H1 (cell line): ENCODE data around the gene ERO1B. TPM values are rescaled to one million over a fixed set of nuclear protein-coding genes. Genes with fewer than 3 reads are reported as not detected.

Experiments
- CTCF ChIA-PET: fragments of 300-600 bp; sonication (Branson Sonifier 250); formaldehyde crosslinking; loops from one replicate; lab custom pipeline; 2021; ENCODE audit not compliant: partially characterized antibody; lab: Charles Lee
- POLR2A ChIA-PET: fragments of 300-600 bp; sonication (Branson Sonifier 250); formaldehyde crosslinking; loops from one replicate; lab custom pipeline; 2021; ENCODE audit warnings: inconsistent platforms; ENCODE audit not compliant: partially characterized antibody; lab: Charles Lee
- DNase-seq, 2 experiments: peaks; one replicate each; pipeline versions ENCODE4 v3.0.0 to v3.0.0-alpha.2; 2010 to 2022; ENCODE audit warnings: low spot score in 2 of 2, low read depth in 1 of 2, mixed read lengths in 1 of 2
- FAIRE-seq: peaks from 2 replicates; lab custom pipeline; 2011; peaks lifted over from hg19 to GRCh38; lab: Jason Lieb, UNC
- H2AFZ ChIP-seq: 2 replicates; pipeline ENCODE4 v1.8.1; 2012; ENCODE audit warnings: low read length, inconsistent platforms
- H2AK5ac ChIP-seq: 2 replicates; pipeline ENCODE4 v1.6.1; 2013; ENCODE audit warnings: low read depth, low read length
- H2BK120ac ChIP-seq: replicated peaks from 2 replicates; pipeline ENCODE3; 2013; ENCODE audit warnings: low read depth, low read length, inconsistent platforms
- H2BK12ac ChIP-seq: 2 replicates; pipeline ENCODE4 v1.6.1; 2013; ENCODE audit warnings: low read depth, low read length
- H2BK15ac ChIP-seq: 2 replicates; pipeline ENCODE4 v1.6.1; 2013; ENCODE audit warnings: low read length
- H2BK20ac ChIP-seq: 2 replicates; pipeline ENCODE4 v1.6.1; 2013; ENCODE audit warnings: low read length
- H2BK5ac ChIP-seq: 2 replicates; pipeline ENCODE4 v1.6.1; 2013; ENCODE audit warnings: low read depth, low read length
- H3K14ac ChIP-seq: 2 replicates; pipeline ENCODE4 v1.6.1; 2013; ENCODE audit warnings: inconsistent platforms; ENCODE audit not compliant: insufficient read length
- H3K18ac ChIP-seq: 2 replicates; pipeline ENCODE4 v1.6.1; 2013; ENCODE audit warnings: low read length; ENCODE audit errors: extremely low read depth
- H3K23ac ChIP-seq: 2 replicates; pipeline ENCODE4 v1.6.1; 2013; ENCODE audit warnings: inconsistent platforms; ENCODE audit not compliant: insufficient read length
- H3K23me2 ChIP-seq: 2 replicates; pipeline ENCODE4 v1.6.1; 2013; ENCODE audit warnings: low read depth, low read length
- H3K27ac ChIP-seq: 2 replicates; pipeline ENCODE4 v1.6.1; 2011; ENCODE audit warnings: low read depth, low read length, inconsistent platforms
- H3K27me3 ChIP-seq, 4 experiments: replicated peaks in 1 of 4; 1 replicate in 1 of 4; 2 replicates in 3 of 4; pipeline versions ENCODE4 v1.6.1 to v1.8.1; 2011 to 2013; ENCODE audit warnings: low read length in 3 of 4, mild to moderate bottlenecking in 3 of 4, inconsistent platforms in 2 of 4, mixed read lengths in 2 of 4, moderate library complexity in 1 of 4; ENCODE audit not compliant: control insufficient read depth in 3 of 4, insufficient read depth in 3 of 4; ENCODE audit errors: extremely low read depth in 1 of 4
- H3K36me3 ChIP-seq, 4 experiments: 2 replicates each; pipeline versions ENCODE4 v1.6.1 to v1.8.1; 2011 to 2013; ENCODE audit warnings: mild to moderate bottlenecking in 4 of 4, low read length in 3 of 4, moderate library complexity in 2 of 4, control low read depth in 1 of 4, inconsistent platforms in 1 of 4; ENCODE audit not compliant: insufficient read depth in 4 of 4, control insufficient read depth in 2 of 4
- H3K4ac ChIP-seq: replicated peaks from 2 replicates; pipeline ENCODE3; 2013; ENCODE audit warnings: low read length, low read depth, mixed read lengths, inconsistent platforms; ENCODE audit not compliant: insufficient read length
- H3K4me1 ChIP-seq, 4 experiments: replicated peaks in 1 of 4; 1 replicate in 1 of 4; 2 replicates in 3 of 4; pipeline versions ENCODE4 v1.6.1 to v1.8.1; 2011 to 2013; ENCODE audit warnings: low read length in 3 of 4, inconsistent platforms in 2 of 4, mixed read lengths in 1 of 4; ENCODE audit not compliant: insufficient read depth in 4 of 4, control insufficient read depth in 3 of 4
- H3K4me2 ChIP-seq, 2 experiments: 2 replicates each; pipeline versions ENCODE4 v1.6.1 to v1.8.1; 2011 to 2013; ENCODE audit warnings: low read depth in 2 of 2, low read length in 2 of 2, control low read depth in 1 of 2, inconsistent platforms in 1 of 2, mild to moderate bottlenecking in 1 of 2; ENCODE audit not compliant: insufficient read depth in 1 of 2
- H3K4me3 ChIP-seq, 4 experiments: fragments of 200-600, 300-600 bp in 1 of 4; sonication (generic), shearing (Covaris generic), sonication (Bioruptor Twin) in 1 of 4; 2 replicates each; pipeline versions ENCODE4 v1.5.1 to v1.8.1; 2011 to 2016; ENCODE audit warnings: low read length in 4 of 4, low read depth in 3 of 4, control low read depth in 2 of 4, inconsistent platforms in 2 of 4, mild to moderate bottlenecking in 2 of 4, mixed read lengths in 1 of 4, moderate library complexity in 1 of 4; ENCODE audit not compliant: insufficient read depth in 2 of 4; ENCODE audit errors: extremely low read depth in 1 of 4
- H3K56ac ChIP-seq: replicated peaks from 2 replicates; pipeline ENCODE3; 2013; ENCODE audit warnings: low read depth, mild to moderate bottlenecking, mixed read lengths, low read length, inconsistent platforms; ENCODE audit not compliant: insufficient read length
- H3K79me1 ChIP-seq: 2 replicates; pipeline ENCODE4 v1.6.1; 2013; ENCODE audit warnings: low read depth, low read length, control low read depth
- H3K79me2 ChIP-seq, 2 experiments: 2 replicates each; pipeline versions ENCODE4 v1.6.1 to v1.8.1; 2012 to 2013; ENCODE audit warnings: low read length in 2 of 2, mild to moderate bottlenecking in 2 of 2, inconsistent platforms in 1 of 2; ENCODE audit not compliant: insufficient read depth in 2 of 2, control insufficient read depth in 1 of 2
- H3K9ac ChIP-seq, 4 experiments: replicated peaks in 1 of 4; 1 replicate in 1 of 4; 2 replicates in 3 of 4; pipeline versions ENCODE4 v1.6.1 to v1.8.1; 2011 to 2013; ENCODE audit warnings: low read depth in 3 of 4, low read length in 3 of 4, control low read depth in 2 of 4, mild to moderate bottlenecking in 2 of 4, moderate library complexity in 2 of 4, inconsistent platforms in 1 of 4; ENCODE audit errors: extremely low read depth in 1 of 4
- H3K9me3 ChIP-seq, 2 experiments: 2 replicates each; pipeline versions ENCODE4 v1.6.1 to v1.8.1; 2012 to 2013; ENCODE audit warnings: mild to moderate bottlenecking in 2 of 2, moderate library complexity in 2 of 2, control low read depth in 1 of 2, inconsistent platforms in 1 of 2, low read depth in 1 of 2, low read length in 1 of 2, mixed read lengths in 1 of 2; ENCODE audit not compliant: insufficient read depth in 2 of 2
- H4K20me1 ChIP-seq, 2 experiments: replicated peaks in 1 of 2; 2 replicates each; pipeline versions ENCODE3 to v1.8.1; 2011 to 2013; ENCODE audit warnings: inconsistent platforms in 2 of 2, low read length in 2 of 2, mild to moderate bottlenecking in 1 of 2; ENCODE audit not compliant: insufficient read depth in 2 of 2, control insufficient read depth in 1 of 2
- H4K5ac ChIP-seq: 2 replicates; pipeline ENCODE4 v1.6.1; 2013; ENCODE audit warnings: low read length, low read depth, mixed read lengths, inconsistent platforms; ENCODE audit not compliant: insufficient read length
- H4K8ac ChIP-seq: 2 replicates; pipeline ENCODE4 v1.8.0; 2013; ENCODE audit warnings: mild to moderate bottlenecking, moderate library complexity, low read length, inconsistent platforms; ENCODE audit not compliant: insufficient read depth; ENCODE audit errors: extremely low read depth
- H4K91ac ChIP-seq: replicated peaks from 2 replicates; pipeline ENCODE3; 2013; ENCODE audit warnings: low read length, mixed read lengths, inconsistent platforms; ENCODE audit not compliant: insufficient read length
- ASH2L ChIP-seq: fragments of 200-600, 300-600 bp; sonication (generic); IDR thresholded peaks from one replicate; pipeline ENCODE4 v1.7.1; 2017; ENCODE audit warnings: low read length
- ATF3 ChIP-seq: IDR thresholded peaks from 2 replicates; pipeline ENCODE4 v1.6.1; 2011; ENCODE audit warnings: low read depth, mild to moderate bottlenecking, low read length; ENCODE audit not compliant: insufficient read depth
- POLR2A ChIP-seq, 2 experiments: IDR thresholded peaks; 1 replicate in 1 of 2; 2 replicates in 1 of 2; pipeline ENCODE4 v1.6.1; 2011; ENCODE audit warnings: low read depth in 2 of 2, low read length in 2 of 2, mild to moderate bottlenecking in 2 of 2; ENCODE audit errors: control extremely low read depth in 1 of 2
- RFX5 ChIP-seq: IDR thresholded peaks from 2 replicates; pipeline ENCODE4 v1.6.1; 2011; ENCODE audit warnings: low read depth, low read length, improper control_type of control experiment, borderline replicate concordance
- SIN3A ChIP-seq, 2 experiments: IDR thresholded peaks in 1 of 2; conservative IDR thresholded peaks in 1 of 2; 2 replicates each; pipeline ENCODE4 v1.6.1; 2011 to 2012; ENCODE audit warnings: low read length in 2 of 2, improper control_type of control experiment in 1 of 2, low read depth in 1 of 2, mild to moderate bottlenecking in 1 of 2
- polyA plus RNA-seq, 7 experiments: library from polyadenylated mRNA; depleted of rRNA in 3 of 7; stranded (reverse) in 5 of 7; unstranded in 2 of 7; fragments of >200 nt in 5 of 7; fragments of 200-250 nt in 2 of 7; gene quantifications; 1 replicate in 5 of 7; 2 replicates in 1 of 7; 4 replicates in 1 of 7; pipeline versions ENCODE4 v1.2.1 to v1.2.3, GENCODE V29; 2011 to 2013; ENCODE audit warnings: missing spikeins in 2 of 7, mixed read lengths in 2 of 7
- total RNA-seq: library from RNA; stranded (reverse); fragmentation: NEBNext Ultra II Directional; extraction: Animal tissue kit (Norgen Biotek cat#: 25700); gene quantifications from 2 replicates; pipeline ENCODE4 v1.2.1, GENCODE V29; 2021

The ERO1B gene
- total and polyA plus RNA-seq, 2 of the 8 experiments (the other 6 are each of a cell fraction or from before 2014, with no cell fraction given), result 0.74 to 5.6 TPM

- TF ChIP-seq ATF3 (no peak), ASH2L (no peak), POLR2A (IDR thresholded peaks at IDR 0.05; ENCODE audit: control extremely low read depth in 1 of 2, low read depth in 2 of 2, low read length in 2 of 2) (no peak), RFX5 (no peak), SIN3A (conservative IDR thresholded peaks at IDR 0.05 in 1 of 2, IDR thresholded peaks at IDR 0.05 in 1 of 2; ENCODE audit: low read depth in 1 of 2, low read length in 2 of 2) (no peak)
- TF ChIP-seq, all 59 proteins: peak for 0
- H4K8ac ChIP-seq, result no peak overlapping the region
- POLR2A ChIA-PET, result no interaction called here
- H2BK120ac ChIP-seq, result no peak overlapping the region
- H3K9ac ChIP-seq, result no peak overlapping the region
- no peak overlapping the region for H3K4me2 ChIP-seq
- no peak overlapping the region for H3K23ac ChIP-seq
- H3K79me2 ChIP-seq, result no peaks in the 10 kb centered on the region
- no peaks in the 10 kb centered on the region for H3K36me3 ChIP-seq
- H3K79me1 ChIP-seq, result no peaks in the 10 kb centered on the region
- no peak overlapping the region for H2BK20ac ChIP-seq
- H3K18ac ChIP-seq, result no peak overlapping the region
- no peak overlapping the region for H3K14ac ChIP-seq
- no peak overlapping the region for H2BK15ac ChIP-seq
- CTCF ChIA-PET, result interaction anchor here (0.8 to 1.1 kb wide), 2 partner anchors 152 to 182 kb away, joined by 3 read pairs; no protein-coding TSS in a partner anchor
- H3K4ac ChIP-seq, result no peak overlapping the region
- no peak overlapping the region for H2AFZ ChIP-seq
- no peaks in the 10 kb centered on the region for H4K20me1 ChIP-seq
- H2BK5ac ChIP-seq, result no peak overlapping the region
- FAIRE-seq, result no peak
- H3K27ac ChIP-seq, result no peak overlapping the region
- H3K4me1 ChIP-seq, result no peaks in the 10 kb centered on the region
- H3K56ac ChIP-seq, result no peak overlapping the region
- H4K5ac ChIP-seq, result no peak overlapping the region
- H3K9me3 ChIP-seq, result no peaks in the 10 kb centered on the region
- no peak overlapping the region for H3K4me3 ChIP-seq
- no peak overlapping the region for H2BK12ac ChIP-seq
- H3K27me3 ChIP-seq, result no peaks in the 10 kb centered on the region
- DNase-seq, result no peak
- no peak overlapping the region for H2AK5ac ChIP-seq
- no peaks in the 10 kb centered on the region for H3K23me2 ChIP-seq
- no peak overlapping the region for H4K91ac ChIP-seq
Observed at GRCh38 chr1:236269439-236269838, 12.3 kb downstream of the ERO1B start.
